WTC11 (cell line): Measurements from ENCODE around the gene SNX20. TPM values are rescaled to one million over a fixed set of nuclear protein-coding genes. Genes with fewer than 3 reads are reported as not detected.
A peak's percentile ranks its signal among the peaks of the same experiment; 100 is the strongest.

Source experiments
- ATAC-seq: fragments of 200-7000 bp; cut with Tn5 transposase; 2 replicates; pipeline ENCODE4 v1.10.0; 2021; ENCODE audit warnings: mild to moderate bottlenecking, moderate library complexity
- CTCF ChIA-PET: fragments of 300-600 bp; sonication (Branson Sonifier 250); formaldehyde crosslinking; loops from one replicate; lab custom pipeline; 2021; ENCODE audit warnings: antibody characterized with exemption; lab: Charles Lee
- POLR2A ChIA-PET: fragments of 350-600 bp; sonication (Branson Sonifier 250); formaldehyde crosslinking; loops from one replicate; lab custom pipeline; 2021; ENCODE audit warnings: antibody characterized with exemption; lab: Charles Lee
- DNase-seq: peaks from one replicate; pipeline ENCODE4 v3.0.0; 2021; ENCODE audit warnings: low spot score
- H3K27ac Mint-ChIP-seq: 2 replicates; pipeline ENCODE4 v1.8.0; 2021; ENCODE audit warnings: mixed read lengths
- H3K27me3 Mint-ChIP-seq: 2 replicates; pipeline ENCODE4 v1.8.0; 2021; ENCODE audit warnings: low read depth, mild to moderate bottlenecking, moderate library complexity, mixed read lengths
- H3K36me3 Mint-ChIP-seq: 2 replicates; pipeline ENCODE4 v1.8.0; 2021; ENCODE audit warnings: mixed read lengths
- H3K4me1 Mint-ChIP-seq: 2 replicates; pipeline ENCODE4 v1.8.0; 2022; ENCODE audit warnings: mixed read lengths
- H3K4me3 Mint-ChIP-seq: 2 replicates; pipeline ENCODE4 v1.8.0; 2021; ENCODE audit warnings: mild to moderate bottlenecking, moderate library complexity, mixed read lengths
- H3K9me3 Mint-ChIP-seq: 2 replicates; pipeline ENCODE4 v1.8.0; 2021; ENCODE audit warnings: mixed read lengths
- ELF4 ChIP-seq: sonication (generic); formaldehyde crosslinking; IDR thresholded peaks from 2 replicates; pipeline ENCODE4 v1.8.1; 2022; ENCODE audit warnings: low read depth, mild to moderate bottlenecking, moderate library complexity, missing genetic modification reagents
- ETV6 ChIP-seq: sonication (generic); formaldehyde crosslinking; IDR thresholded peaks from 2 replicates; pipeline ENCODE4 v1.8.1; 2022; ENCODE audit warnings: mild to moderate bottlenecking, missing genetic modification reagents
- FOXJ3 ChIP-seq: sonication (generic); formaldehyde crosslinking; IDR thresholded peaks from 2 replicates; pipeline ENCODE4 v1.9.0; 2021; ENCODE audit warnings: missing genetic modification reagents, mild to moderate bottlenecking, borderline replicate concordance
- GABPB1 ChIP-seq: sonication (generic); formaldehyde crosslinking; IDR thresholded peaks from 2 replicates; pipeline ENCODE4 v1.8.1; 2023; ENCODE audit warnings: mild to moderate bottlenecking, missing genetic modification reagents
- GRHL2 ChIP-seq: fragments of 250-450 bp; sonication (Bioruptor Pico); IDR thresholded peaks from 2 replicates; pipeline ENCODE4 v1.8.0; 2022; ENCODE audit warnings: mild to moderate bottlenecking, moderate library complexity; ENCODE audit not compliant: insufficient replicate concordance, severe bottlenecking
- NFE2L1 ChIP-seq: sonication (generic); formaldehyde crosslinking; IDR thresholded peaks from 2 replicates; pipeline ENCODE4 v1.8.1; 2023; ENCODE audit warnings: missing genetic modification reagents
- PRRX2 ChIP-seq: fragments of 250-450 bp; sonication (Bioruptor Pico); IDR thresholded peaks from 2 replicates; pipeline ENCODE4 v1.8.0; 2021; ENCODE audit warnings: mild to moderate bottlenecking
- SOX15 ChIP-seq: fragments of 250-450 bp; sonication (Bioruptor Pico); IDR thresholded peaks from 2 replicates; pipeline ENCODE4 v1.9.0; 2021; ENCODE audit warnings: mild to moderate bottlenecking
- TEAD1 ChIP-seq: sonication (generic); formaldehyde crosslinking; IDR thresholded peaks from 2 replicates; pipeline ENCODE4 v1.8.0; 2022; ENCODE audit warnings: mild to moderate bottlenecking, missing genetic modification reagents
- total RNA-seq: library from RNA; stranded (reverse); gene quantifications from 3 replicates; pipeline ENCODE4 v1.2.3, GENCODE V29; 2021
- TF ChIP-seq, protein P1 (sequence below): sonication (generic); formaldehyde crosslinking; IDR thresholded peaks from 2 replicates; pipeline ENCODE4 v1.8.1; 2022; ENCODE audit warnings: mild to moderate bottlenecking, missing genetic modification reagents, moderate library complexity, borderline replicate concordance
- TF ChIP-seq, protein P2 (sequence below): fragments of 250-450 bp; sonication (Bioruptor Pico); IDR thresholded peaks from 2 replicates; pipeline ENCODE4 v2.1.2; 2022; ENCODE audit warnings: mild to moderate bottlenecking, moderate library complexity
- TF ChIP-seq, protein P3 (sequence below): sonication (generic); formaldehyde crosslinking; conservative IDR thresholded peaks from 2 replicates; pipeline ENCODE4 v1.8.1; 2022; ENCODE audit warnings: mild to moderate bottlenecking, missing genetic modification reagents
- TF ChIP-seq, protein P4 (sequence below): sonication (generic); formaldehyde crosslinking; IDR thresholded peaks from 2 replicates; pipeline ENCODE4 v1.8.1; 2023; ENCODE audit warnings: mild to moderate bottlenecking, moderate library complexity, missing genetic modification reagents
- TF ChIP-seq, protein P5 (sequence below): sonication (generic); formaldehyde crosslinking; IDR thresholded peaks from 2 replicates; pipeline ENCODE4 v1.8.0; 2022; ENCODE audit warnings: mild to moderate bottlenecking, missing genetic modification reagents
- TF ChIP-seq, protein P6 (sequence below): fragments of 250-450 bp; sonication (Bioruptor Pico); IDR thresholded peaks from 2 replicates; pipeline ENCODE4 v1.9.0; 2021; ENCODE audit warnings: mild to moderate bottlenecking, borderline replicate concordance
- TF ChIP-seq, protein P7 (sequence below): sonication (generic); formaldehyde crosslinking; IDR thresholded peaks from 2 replicates; pipeline ENCODE4 v1.8.1; 2023; ENCODE audit warnings: mild to moderate bottlenecking, missing genetic modification reagents, moderate library complexity

Gene SNX20
- total RNA-seq, 1 experiment from 2014 or later, result not detected

DNA sequence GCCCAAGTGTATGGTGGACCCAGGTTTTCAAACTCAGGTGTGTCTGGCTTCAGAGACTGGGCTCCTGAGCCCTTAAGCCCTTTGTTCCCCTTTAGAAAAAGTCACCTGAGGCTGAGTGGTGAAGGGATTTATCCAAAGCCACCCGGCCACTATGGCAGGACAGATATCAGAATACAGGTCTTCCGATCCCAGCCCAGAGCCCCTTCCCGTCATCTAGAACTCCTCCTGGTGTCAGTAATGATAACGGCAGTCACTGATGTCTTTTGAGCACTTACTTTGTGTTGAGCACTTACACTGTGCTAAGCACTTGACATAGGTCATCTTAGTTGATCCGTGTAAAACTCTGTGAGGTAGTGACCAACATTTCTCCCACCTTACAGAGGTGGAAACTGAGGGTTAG is 28.9 kb upstream of the SNX20 start:
- ChIA-PET POLR2A (no interaction called here), CTCF (interaction anchor here (0.6 to 1.9 kb wide), 2 partner anchors 35 to 45 kb away, joined by 3 to 5 read pairs; no protein-coding TSS in a partner anchor)
- no peak for DNase-seq
- Mint-ChIP-seq H3K27ac (no peak overlapping the region), H3K27me3 (peaks cover under 1% of the 10 kb centered on the region), H3K9me3 (peaks cover 10% of the 10 kb centered on the region), H3K4me1 (peaks cover 3% of the 10 kb centered on the region; the same call in 1 of the 2 replicates), H3K4me3 (no peak overlapping the region), H3K36me3 (peaks cover 4% of the 10 kb centered on the region)
- ATAC-seq, result peak; percentile 36; the same call in 1 of the 2 replicates
- TF ChIP-seq, protein P1, sequence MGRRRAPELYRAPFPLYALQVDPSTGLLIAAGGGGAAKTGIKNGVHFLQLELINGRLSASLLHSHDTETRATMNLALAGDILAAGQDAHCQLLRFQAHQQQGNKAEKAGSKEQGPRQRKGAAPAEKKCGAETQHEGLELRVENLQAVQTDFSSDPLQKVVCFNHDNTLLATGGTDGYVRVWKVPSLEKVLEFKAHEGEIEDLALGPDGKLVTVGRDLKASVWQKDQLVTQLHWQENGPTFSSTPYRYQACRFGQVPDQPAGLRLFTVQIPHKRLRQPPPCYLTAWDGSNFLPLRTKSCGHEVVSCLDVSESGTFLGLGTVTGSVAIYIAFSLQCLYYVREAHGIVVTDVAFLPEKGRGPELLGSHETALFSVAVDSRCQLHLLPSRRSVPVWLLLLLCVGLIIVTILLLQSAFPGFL (CRISPR knock-in tag), result no peak
- TF ChIP-seq, protein P2, sequence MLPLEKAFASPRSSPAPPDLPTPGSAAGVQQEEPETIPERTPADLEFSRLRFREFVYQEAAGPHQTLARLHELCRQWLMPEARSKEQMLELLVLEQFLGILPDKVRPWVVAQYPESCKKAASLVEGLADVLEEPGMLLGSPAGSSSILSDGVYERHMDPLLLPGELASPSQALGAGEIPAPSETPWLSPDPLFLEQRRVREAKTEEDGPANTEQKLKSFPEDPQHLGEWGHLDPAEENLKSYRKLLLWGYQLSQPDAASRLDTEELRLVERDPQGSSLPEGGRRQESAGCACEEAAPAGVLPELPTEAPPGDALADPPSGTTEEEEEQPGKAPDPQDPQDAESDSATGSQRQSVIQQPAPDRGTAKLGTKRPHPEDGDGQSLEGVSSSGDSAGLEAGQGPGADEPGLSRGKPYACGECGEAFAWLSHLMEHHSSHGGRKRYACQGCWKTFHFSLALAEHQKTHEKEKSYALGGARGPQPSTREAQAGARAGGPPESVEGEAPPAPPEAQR, result no peak
- TF ChIP-seq ELF4, result no peak
- TF ChIP-seq TEAD1 (CRISPR knock-in tag), result no peak
- TF ChIP-seq GABPB1 (CRISPR knock-in tag), result no peak
- TF ChIP-seq, protein P3, sequence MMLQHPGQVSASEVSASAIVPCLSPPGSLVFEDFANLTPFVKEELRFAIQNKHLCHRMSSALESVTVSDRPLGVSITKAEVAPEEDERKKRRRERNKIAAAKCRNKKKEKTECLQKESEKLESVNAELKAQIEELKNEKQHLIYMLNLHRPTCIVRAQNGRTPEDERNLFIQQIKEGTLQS (CRISPR knock-in tag), result no peak
- TF ChIP-seq, protein P4, sequence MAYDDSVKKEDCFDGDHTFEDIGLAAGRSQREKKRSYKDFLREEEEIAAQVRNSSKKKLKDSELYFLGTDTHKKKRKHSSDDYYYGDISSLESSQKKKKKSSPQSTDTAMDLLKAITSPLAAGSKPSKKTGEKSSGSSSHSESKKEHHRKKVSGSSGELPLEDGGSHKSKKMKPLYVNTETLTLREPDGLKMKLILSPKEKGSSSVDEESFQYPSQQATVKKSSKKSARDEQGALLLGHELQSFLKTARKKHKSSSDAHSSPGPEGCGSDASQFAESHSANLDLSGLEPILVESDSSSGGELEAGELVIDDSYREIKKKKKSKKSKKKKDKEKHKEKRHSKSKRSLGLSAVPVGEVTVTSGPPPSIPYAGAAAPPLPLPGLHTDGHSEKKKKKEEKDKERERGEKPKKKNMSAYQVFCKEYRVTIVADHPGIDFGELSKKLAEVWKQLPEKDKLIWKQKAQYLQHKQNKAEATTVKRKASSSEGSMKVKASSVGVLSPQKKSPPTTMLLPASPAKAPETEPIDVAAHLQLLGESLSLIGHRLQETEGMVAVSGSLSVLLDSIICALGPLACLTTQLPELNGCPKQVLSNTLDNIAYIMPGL (CRISPR knock-in tag), result no peak
- TF ChIP-seq SOX15 (CRISPR knock-in tag), result no peak
- TF ChIP-seq PRRX2 (CRISPR knock-in tag), result no peak
- TF ChIP-seq, protein P5, sequence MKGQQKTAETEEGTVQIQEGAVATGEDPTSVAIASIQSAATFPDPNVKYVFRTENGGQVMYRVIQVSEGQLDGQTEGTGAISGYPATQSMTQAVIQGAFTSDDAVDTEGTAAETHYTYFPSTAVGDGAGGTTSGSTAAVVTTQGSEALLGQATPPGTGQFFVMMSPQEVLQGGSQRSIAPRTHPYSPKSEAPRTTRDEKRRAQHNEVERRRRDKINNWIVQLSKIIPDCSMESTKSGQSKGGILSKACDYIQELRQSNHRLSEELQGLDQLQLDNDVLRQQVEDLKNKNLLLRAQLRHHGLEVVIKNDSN (CRISPR knock-in tag), result no peak
- TF ChIP-seq, protein P6, sequence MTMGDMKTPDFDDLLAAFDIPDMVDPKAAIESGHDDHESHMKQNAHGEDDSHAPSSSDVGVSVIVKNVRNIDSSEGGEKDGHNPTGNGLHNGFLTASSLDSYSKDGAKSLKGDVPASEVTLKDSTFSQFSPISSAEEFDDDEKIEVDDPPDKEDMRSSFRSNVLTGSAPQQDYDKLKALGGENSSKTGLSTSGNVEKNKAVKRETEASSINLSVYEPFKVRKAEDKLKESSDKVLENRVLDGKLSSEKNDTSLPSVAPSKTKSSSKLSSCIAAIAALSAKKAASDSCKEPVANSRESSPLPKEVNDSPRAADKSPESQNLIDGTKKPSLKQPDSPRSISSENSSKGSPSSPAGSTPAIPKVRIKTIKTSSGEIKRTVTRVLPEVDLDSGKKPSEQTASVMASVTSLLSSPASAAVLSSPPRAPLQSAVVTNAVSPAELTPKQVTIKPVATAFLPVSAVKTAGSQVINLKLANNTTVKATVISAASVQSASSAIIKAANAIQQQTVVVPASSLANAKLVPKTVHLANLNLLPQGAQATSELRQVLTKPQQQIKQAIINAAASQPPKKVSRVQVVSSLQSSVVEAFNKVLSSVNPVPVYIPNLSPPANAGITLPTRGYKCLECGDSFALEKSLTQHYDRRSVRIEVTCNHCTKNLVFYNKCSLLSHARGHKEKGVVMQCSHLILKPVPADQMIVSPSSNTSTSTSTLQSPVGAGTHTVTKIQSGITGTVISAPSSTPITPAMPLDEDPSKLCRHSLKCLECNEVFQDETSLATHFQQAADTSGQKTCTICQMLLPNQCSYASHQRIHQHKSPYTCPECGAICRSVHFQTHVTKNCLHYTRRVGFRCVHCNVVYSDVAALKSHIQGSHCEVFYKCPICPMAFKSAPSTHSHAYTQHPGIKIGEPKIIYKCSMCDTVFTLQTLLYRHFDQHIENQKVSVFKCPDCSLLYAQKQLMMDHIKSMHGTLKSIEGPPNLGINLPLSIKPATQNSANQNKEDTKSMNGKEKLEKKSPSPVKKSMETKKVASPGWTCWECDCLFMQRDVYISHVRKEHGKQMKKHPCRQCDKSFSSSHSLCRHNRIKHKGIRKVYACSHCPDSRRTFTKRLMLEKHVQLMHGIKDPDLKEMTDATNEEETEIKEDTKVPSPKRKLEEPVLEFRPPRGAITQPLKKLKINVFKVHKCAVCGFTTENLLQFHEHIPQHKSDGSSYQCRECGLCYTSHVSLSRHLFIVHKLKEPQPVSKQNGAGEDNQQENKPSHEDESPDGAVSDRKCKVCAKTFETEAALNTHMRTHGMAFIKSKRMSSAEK (CRISPR knock-in tag), result no peak
- no peak for TF ChIP-seq NFE2L1 (CRISPR knock-in tag)
- no peak for TF ChIP-seq ETV6 (CRISPR knock-in tag)
- TF ChIP-seq FOXJ3 (CRISPR knock-in tag), result no peak
- TF ChIP-seq, protein P7, sequence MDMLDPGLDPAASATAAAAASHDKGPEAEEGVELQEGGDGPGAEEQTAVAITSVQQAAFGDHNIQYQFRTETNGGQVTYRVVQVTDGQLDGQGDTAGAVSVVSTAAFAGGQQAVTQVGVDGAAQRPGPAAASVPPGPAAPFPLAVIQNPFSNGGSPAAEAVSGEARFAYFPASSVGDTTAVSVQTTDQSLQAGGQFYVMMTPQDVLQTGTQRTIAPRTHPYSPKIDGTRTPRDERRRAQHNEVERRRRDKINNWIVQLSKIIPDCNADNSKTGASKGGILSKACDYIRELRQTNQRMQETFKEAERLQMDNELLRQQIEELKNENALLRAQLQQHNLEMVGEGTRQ (CRISPR knock-in tag), result no peak
- TF ChIP-seq GRHL2 (CRISPR knock-in tag), result no peak
